Upper lobe of left lung (tissue), 6 donors: Measurements from ENCODE around the gene MVD. TPM values are rescaled to one million over a fixed set of nuclear protein-coding genes. Genes with fewer than 3 reads are reported as not detected.

Experiments used
- ATAC-seq, 2 donors: fragments of 200-7000 bp; cut with Tn5 transposase; one replicate each; pipeline ENCODE4 v1.9.1; 2022; ENCODE audit warnings: mild to moderate bottlenecking in 2 of 2, moderate library complexity in 2 of 2; ENCODE audit not compliant: low FRiP score in 2 of 2
- DNase-seq, 2 donors: peaks; one replicate each; pipeline ENCODE4 v3.0.0-alpha.2; 2019 to 2020
- H3K27ac ChIP-seq, 4 donors: fragments of 200-600 bp; sonication (generic); one replicate each; pipeline ENCODE4 v1.5.1; 2016 to 2019
- H3K27me3 ChIP-seq, 4 donors: fragments of 200-600 bp; sonication (generic); one replicate each; pipeline ENCODE4 v1.5.1; 2017 to 2019
- H3K36me3 ChIP-seq, 4 donors: fragments of 200-600 bp; sonication (generic); one replicate each; pipeline ENCODE4 v1.5.1; 2016 to 2019
- H3K4me1 ChIP-seq, 4 donors: fragments of 200-600 bp; sonication (generic); one replicate each; pipeline ENCODE4 v1.5.1; 2018 to 2019
- H3K4me3 ChIP-seq, 4 donors: fragments of 200-600 bp; sonication (generic); one replicate each; pipeline ENCODE4 v1.5.1; 2017 to 2019; ENCODE audit warnings: mild to moderate bottlenecking in 2 of 4, moderate library complexity in 1 of 4
- H3K9me3 ChIP-seq, 4 donors: fragments of 200-600 bp; sonication (generic); one replicate each; pipeline ENCODE4 v1.5.1; 2018 to 2019
- EP300 ChIP-seq, 4 donors: sonication (generic); formaldehyde crosslinking; IDR thresholded peaks; one replicate each; pipeline ENCODE4 v1.5.1; 2017; ENCODE audit warnings: antibody characterized with exemption in 4 of 4, control low read depth in 2 of 4
- POLR2A ChIP-seq, 4 donors: fragments of 450-650 bp; IDR thresholded peaks; one replicate each; pipeline ENCODE4 v1.5.1; 2016 to 2017; ENCODE audit warnings: antibody characterized with exemption in 4 of 4, mild to moderate bottlenecking in 2 of 4
- POLR2AphosphoS5 ChIP-seq, 2 donors: sonication (generic); formaldehyde crosslinking; IDR thresholded peaks; one replicate each; pipeline ENCODE4 v1.5.1; 2017; ENCODE audit warnings: antibody characterized with exemption in 2 of 2
- WGBS, 2 donors: methylation state at CpG; one replicate each; pipeline ENCODE4 v1.1.5; 2017 to 2018; 5-methylcytosine and 5-hydroxymethylcytosine counted together
- total RNA-seq, 6 donors: library from RNA; depleted of rRNA in 4 of 6; stranded (reverse); fragments of >200 nt in 4 of 6; gene quantifications; one replicate each; pipeline versions ENCODE4 v1.1.0 to v1.2.1, GENCODE V29; 2016 to 2021
- TF ChIP-seq, protein P1 (sequence below), 6 experiments: fragments of 450-650 bp in 4 of 6; fragments of 200-600 bp in 2 of 6; sonication (generic) in 2 of 6; IDR thresholded peaks; one replicate each; pipeline ENCODE4 v1.5.1; 2016 to 2019; ENCODE audit warnings: antibody characterized with exemption in 6 of 6
- donor health status: DM: no; HTN: no; CAD: no; lungs with moderate emphysema.
- donor health status: DM: no; HTN: yes; CAD: no; lungs with severe emphysema.

The MVD gene
- total RNA-seq, 6 donors from 2014 or later: 38.1 to 114 (median 90.5) TPM

DNA sequence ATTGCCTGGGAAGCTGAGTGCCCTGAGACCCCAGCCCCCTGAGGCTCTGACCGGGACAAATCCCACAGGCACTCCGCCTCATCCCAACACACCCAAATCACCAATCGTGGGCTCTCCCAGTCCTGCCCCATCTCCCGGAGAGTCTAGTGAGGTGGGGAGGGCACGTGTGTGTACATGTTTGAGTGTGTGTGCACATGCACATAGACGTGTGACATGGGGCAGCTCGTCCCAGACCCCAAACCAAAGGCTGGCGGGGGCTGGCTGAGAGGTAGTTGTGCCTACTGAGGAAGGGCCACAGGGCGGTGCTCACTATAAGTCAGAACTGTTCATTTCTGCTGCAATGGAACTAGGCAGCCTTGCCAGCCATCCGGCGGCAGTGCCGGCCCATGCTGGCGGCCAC lies 14.8 kb upstream of the MVD start:
- TF ChIP-seq, protein P1, sequence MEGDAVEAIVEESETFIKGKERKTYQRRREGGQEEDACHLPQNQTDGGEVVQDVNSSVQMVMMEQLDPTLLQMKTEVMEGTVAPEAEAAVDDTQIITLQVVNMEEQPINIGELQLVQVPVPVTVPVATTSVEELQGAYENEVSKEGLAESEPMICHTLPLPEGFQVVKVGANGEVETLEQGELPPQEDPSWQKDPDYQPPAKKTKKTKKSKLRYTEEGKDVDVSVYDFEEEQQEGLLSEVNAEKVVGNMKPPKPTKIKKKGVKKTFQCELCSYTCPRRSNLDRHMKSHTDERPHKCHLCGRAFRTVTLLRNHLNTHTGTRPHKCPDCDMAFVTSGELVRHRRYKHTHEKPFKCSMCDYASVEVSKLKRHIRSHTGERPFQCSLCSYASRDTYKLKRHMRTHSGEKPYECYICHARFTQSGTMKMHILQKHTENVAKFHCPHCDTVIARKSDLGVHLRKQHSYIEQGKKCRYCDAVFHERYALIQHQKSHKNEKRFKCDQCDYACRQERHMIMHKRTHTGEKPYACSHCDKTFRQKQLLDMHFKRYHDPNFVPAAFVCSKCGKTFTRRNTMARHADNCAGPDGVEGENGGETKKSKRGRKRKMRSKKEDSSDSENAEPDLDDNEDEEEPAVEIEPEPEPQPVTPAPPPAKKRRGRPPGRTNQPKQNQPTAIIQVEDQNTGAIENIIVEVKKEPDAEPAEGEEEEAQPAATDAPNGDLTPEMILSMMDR (IDR thresholded peaks at IDR 0.05): no peak
- TF ChIP-seq POLR2AphosphoS5 (IDR thresholded peaks at IDR 0.05): no peak
- no peak for TF ChIP-seq EP300 (IDR thresholded peaks at IDR 0.05)
- no peak for TF ChIP-seq POLR2A (IDR thresholded peaks at IDR 0.05)
- Histone ChIP-seq H3K4me1 (peaks cover 2 to 20% (median 12%) of the 10 kb centered on the region in 4 donors), H3K4me3 (no peak overlapping the region), H3K27me3 (peaks cover 0 to 8% (median 0%) of the 10 kb centered on the region in 4 donors), H3K27ac (no peak overlapping the region), H3K9me3 (no peaks in the 10 kb centered on the region), H3K36me3 (peaks cover 0 to 3% (median 0%) of the 10 kb centered on the region in 4 donors)
- no peak for DNase-seq
- ATAC-seq: no peak
- 73 to 79% methylated on average over 8 to 12 of the region's 13 CpGs for WGBS, 2 donors

DNA sequence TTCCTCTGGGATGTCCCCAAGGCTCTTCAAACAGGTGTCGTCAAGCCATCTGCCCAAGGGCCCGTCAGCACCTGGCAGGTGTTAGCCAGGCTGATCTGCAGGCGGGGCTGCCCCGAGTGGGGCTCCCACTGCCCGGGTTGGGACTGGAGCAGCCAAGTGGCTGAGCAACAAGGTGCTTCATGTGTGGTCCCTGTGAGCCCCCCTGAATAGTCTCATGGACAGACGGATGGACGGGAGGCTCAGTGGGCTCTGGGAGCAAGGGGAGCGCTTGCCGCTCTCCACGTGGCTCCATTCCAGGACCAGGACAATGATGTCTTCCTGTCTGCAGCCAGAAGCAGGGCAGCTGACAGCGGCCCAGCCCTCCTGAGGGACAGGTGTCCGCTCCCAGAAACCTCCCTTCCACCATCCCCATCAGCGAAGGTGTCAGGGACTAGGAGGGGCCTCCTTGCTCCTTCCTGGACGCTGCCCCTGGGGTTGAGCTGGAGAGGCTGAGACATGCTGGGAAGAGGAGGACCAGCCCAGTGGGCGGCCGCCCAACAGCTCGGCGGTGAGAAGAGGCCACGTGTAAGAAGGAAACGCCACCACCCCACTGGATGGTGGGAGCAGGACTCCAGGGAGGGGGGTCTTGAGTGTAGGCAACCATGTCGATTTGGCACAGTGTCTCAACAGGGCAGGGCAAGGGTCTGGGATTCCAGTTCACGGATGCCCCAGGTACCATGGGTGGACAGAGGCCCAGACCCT lies 13.8 kb upstream of the MVD start:
- DNase-seq: no peak
- Histone ChIP-seq H3K27ac (no peak overlapping the region), H3K4me3 (no peak overlapping the region), H3K36me3 (peaks cover 0 to 3% (median 0%) of the 10 kb centered on the region in 4 donors), H3K9me3 (no peaks in the 10 kb centered on the region), H3K4me1 (peaks cover 2 to 11% (median 6%) of the 10 kb centered on the region in 4 donors), H3K27me3 (peaks cover 0 to 8% (median 0%) of the 10 kb centered on the region in 4 donors)
- 52 to 82% methylated on average over 8 to 22 of the region's 22 CpGs for WGBS, 2 donors
- ATAC-seq: no peak
- TF ChIP-seq EP300 (IDR thresholded peaks at IDR 0.05): no peak
- no peak for TF ChIP-seq POLR2A (IDR thresholded peaks at IDR 0.05)
- TF ChIP-seq POLR2AphosphoS5 (IDR thresholded peaks at IDR 0.05): no peak
- TF ChIP-seq, protein P1 (IDR thresholded peaks at IDR 0.05): no peak

DNA sequence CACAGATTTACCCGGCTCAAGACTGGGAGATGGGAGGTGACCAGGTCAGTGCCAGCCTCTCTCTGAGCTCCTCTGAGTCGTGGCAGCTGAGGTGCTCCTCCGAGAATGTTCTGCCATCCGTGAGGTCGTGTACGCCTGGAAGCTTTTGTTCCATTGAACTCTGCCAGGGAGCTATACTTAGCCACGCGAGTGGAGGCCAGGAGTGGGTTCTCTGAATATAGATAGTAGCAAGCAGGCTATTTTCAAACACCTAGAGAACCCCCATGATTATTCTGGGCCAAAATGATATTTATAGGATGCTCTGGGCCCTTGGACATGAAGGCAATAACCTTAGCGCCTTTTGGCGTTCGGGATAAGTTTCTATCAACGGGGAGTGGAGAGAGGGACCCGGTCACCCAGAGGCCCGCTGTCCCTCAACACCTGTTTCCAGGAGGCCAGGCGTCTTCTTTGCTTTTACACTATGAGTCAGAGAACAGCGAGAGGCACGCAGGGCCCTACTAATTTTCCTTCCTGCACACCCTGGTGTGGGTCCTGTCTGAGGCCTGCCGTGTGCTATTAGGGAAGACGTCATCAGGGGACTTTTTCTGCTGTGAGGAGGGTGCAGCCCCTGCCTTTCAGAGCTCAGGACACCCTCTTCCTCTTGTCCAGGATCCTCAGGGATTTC lies 11.0 kb upstream of the MVD start:
- H3K4me3 ChIP-seq: no peak overlapping the region
- H3K27ac ChIP-seq: no peak overlapping the region
- 93 to 94% methylated on average over 9 to 19 of the region's 19 CpGs for WGBS, 2 donors
- ATAC-seq (no peak), DNase-seq (no peak)
- H3K4me1 ChIP-seq: no peaks in the 10 kb centered on the region
- no peak for TF ChIP-seq POLR2A (IDR thresholded peaks at IDR 0.05)
- TF ChIP-seq, protein P1 (IDR thresholded peaks at IDR 0.05): no peak
- no peak for TF ChIP-seq POLR2AphosphoS5 (IDR thresholded peaks at IDR 0.05)
- TF ChIP-seq EP300 (IDR thresholded peaks at IDR 0.05): no peak
- peaks cover 0 to 7% (median 0%) of the 10 kb centered on the region in 4 donors for H3K27me3 ChIP-seq
- no peaks in the 10 kb centered on the region for H3K9me3 ChIP-seq
- H3K36me3 ChIP-seq: peaks cover 0 to 3% (median 0%) of the 10 kb centered on the region in 4 donors

DNA sequence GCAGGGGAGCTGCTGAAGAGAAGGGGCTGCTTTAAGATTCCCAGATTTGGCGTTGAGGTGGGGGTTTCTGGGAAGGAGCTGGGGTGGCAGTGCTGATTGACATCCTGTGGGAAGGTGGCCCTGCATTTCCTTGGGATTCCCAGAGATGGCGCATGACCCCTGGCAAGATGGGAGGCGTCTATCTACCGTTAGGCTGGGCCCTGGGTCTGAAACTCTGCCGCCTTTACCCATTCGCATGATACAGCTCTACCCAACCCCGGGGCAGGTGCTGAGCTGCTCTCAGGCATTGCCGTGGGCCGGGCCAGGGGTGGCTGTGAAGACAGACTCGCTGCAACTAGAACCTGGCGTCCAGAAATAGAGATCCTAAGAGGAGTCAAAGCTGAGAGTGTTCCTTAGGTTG lies 9.9 kb upstream of the MVD start:
- no peak for DNase-seq

More for the DNA sequence above, 9.9 kb upstream of the MVD start:
- TF ChIP-seq, protein P1 (IDR thresholded peaks at IDR 0.05): peak in 1 of 6 experiments; percentile 14
- no peak for TF ChIP-seq POLR2AphosphoS5 (IDR thresholded peaks at IDR 0.05)
- Histone ChIP-seq H3K4me3 (no peak overlapping the region), H3K27ac (no peak overlapping the region), H3K36me3 (peaks cover 0 to 2% (median 0%) of the 10 kb centered on the region in 4 donors), H3K27me3 (no peaks in the 10 kb centered on the region), H3K9me3 (no peaks in the 10 kb centered on the region), H3K4me1 (no peaks in the 10 kb centered on the region)
- ATAC-seq: no peak
- 60 to 80% methylated on average over 10 to 11 of the region's 11 CpGs for WGBS, 2 donors
